Heart left ventricle (tissue), 13 donors: ENCODE data around the gene MRPL40.

Experiments
- CTCF ChIP-seq, 12 donors: fragments of 200-600 bp; sonication (generic) in 4 of 12; IDR thresholded peaks; one replicate each; pipeline versions ENCODE4 v1.5.0 to v1.8.0; 2018 to 2022; ENCODE audit warnings: antibody characterized with exemption in 12 of 12, mild to moderate bottlenecking in 5 of 12
- POLR2A ChIP-seq, 2 donors: fragments of 450-650 bp; IDR thresholded peaks; one replicate each; pipeline ENCODE4 v1.6.1; 2017; ENCODE audit warnings: antibody characterized with exemption in 2 of 2, mild to moderate bottlenecking in 2 of 2, moderate library complexity in 2 of 2
- donor health status: ischemic (EF 13 %, LVEDD 7.1; RV severe dilation, severe dysfunction).
- donor health status: DM: no; HTN: yes; CAD: no.
- donor health status: DM: no; HTN: no; CAD: no.
- donor health status: ischemic (EF 25% LVEDD 6.9; RV normal size, moderate dysfunction).
- donor health status: ischemic (EF 25% LVEDD 5.7; RV mildly dilated, moderate dysfunction).
- donor health status: ischemic (EF 35%, LVEDD 5.7; RV mildly dilated, moderate dysfunction).
- donor health status: nonischemic (EF 11% LVEDD 7.7; RV severe dilation, severe dysfunction).
- donor health status: DM: yes; HTN: yes; CAD: no.
- donor health status: PGD.
- donor health status: ischemic (EF 29% LVEDD 5.4; RV normal size, mild dysfunction).
- donor health status: nonischemic (EF 23%, LVEDD 6.1; RV moderate dilation, normal function).

- no peak for TF ChIP-seq CTCF (IDR thresholded peaks at IDR 0.05)
- TF ChIP-seq POLR2A (IDR thresholded peaks at IDR 0.05), result no peak
Measured at GRCh38 chr22:19405652-19406051, 26.7 kb upstream of the MRPL40 start.
